Gastrocnemius medialis (tissue), 4 donors: ENCODE results near the gene EEIG1. TPM values are rescaled to one million over a fixed set of nuclear protein-coding genes. Genes with fewer than 3 reads are reported as not detected.

Source experiments
- ATAC-seq, 2 donors: fragments of 150-250 bp; one replicate each; pipeline ENCODE4 v1.9.1; 2016
- DNase-seq, 2 donors: peaks; one replicate each; pipeline ENCODE4 v3.0.0-alpha.2; 2019
- H3K27ac ChIP-seq, 4 donors: fragments of 200-600 bp; sonication (generic); 1 replicate in 1 of 4; 2 replicates in 3 of 4; pipeline ENCODE4 v1.5.1; 2016 to 2018; ENCODE audit warnings: mild to moderate bottlenecking in 2 of 4, moderate library complexity in 1 of 4
- H3K27me3 ChIP-seq, 3 donors: fragments of 200-600 bp; sonication (generic) in 2 of 3; 1 replicate in 1 of 3; 2 replicates in 2 of 3; pipeline versions ENCODE4 v1.5.1 to v1.6.0; 2016 to 2019; ENCODE audit warnings: mild to moderate bottlenecking in 1 of 3, moderate library complexity in 1 of 3
- H3K36me3 ChIP-seq, 2 donors: fragments of 200-600 bp; sonication (generic) in 1 of 2; one replicate each; pipeline ENCODE4 v1.5.1; 2017 to 2018
- H3K4me1 ChIP-seq, 2 donors: fragments of 200-600 bp; sonication (generic) in 1 of 2; one replicate each; pipeline ENCODE4 v1.5.1; 2016 to 2017; ENCODE audit warnings: mild to moderate bottlenecking in 2 of 2
- H3K4me3 ChIP-seq, 4 donors: fragments of 200-600 bp; sonication (generic) in 3 of 4; 1 replicate in 1 of 4; 2 replicates in 3 of 4; pipeline ENCODE4 v1.5.1; 2016 to 2019; ENCODE audit warnings: mild to moderate bottlenecking in 2 of 4
- H3K9me3 ChIP-seq, 3 donors: fragments of 200-600 bp; sonication (generic) in 2 of 3; 1 replicate in 1 of 3; 2 replicates in 2 of 3; pipeline ENCODE4 v1.5.1; 2016 to 2019
- POLR2A ChIP-seq, 2 donors: fragments of 450-650 bp; IDR thresholded peaks; one replicate each; pipeline ENCODE4 v1.6.1; 2017; ENCODE audit warnings: antibody characterized with exemption in 2 of 2, mild to moderate bottlenecking in 2 of 2, moderate library complexity in 2 of 2
- in situ Hi-C, 4 donors: fragments of 200-750 bp; cut with MboI; loops; one replicate each; pipeline versions ENCODE4 v1.15.0 to v1.8.0; 2017; ENCODE audit warnings: low sequenced_read_pairs in 4 of 4
- intact Hi-C: fragments of 100-400 bp; cut with DNase I; formaldehyde crosslinking; loops from one replicate; pipeline ENCODE4 v1.15.1; 2023; ENCODE audit warnings: low total_unique reads
- total RNA-seq, 4 donors: library from RNA; depleted of rRNA; stranded (reverse); fragments of >200 nt; gene quantifications; one replicate each; pipeline versions ENCODE4 v1.1.0 to v1.2.3, GENCODE V29; 2016
- TF ChIP-seq, protein P1 (sequence below), 5 experiments: fragments of 450-650 bp in 3 of 5; fragments of 200-600 bp in 2 of 5; sonication (generic) in 2 of 5; IDR thresholded peaks in 4 of 5; conservative IDR thresholded peaks in 1 of 5; 1 replicate in 4 of 5; 2 replicates in 1 of 5; pipeline ENCODE4 v1.5.1; 2016 to 2019; ENCODE audit warnings: antibody characterized with exemption in 5 of 5, mild to moderate bottlenecking in 3 of 5, moderate library complexity in 3 of 5

The EEIG1 gene
- total RNA-seq, 4 donors from 2014 or later, result 1.8 to 4.5 (median 2.8) TPM

DNA sequence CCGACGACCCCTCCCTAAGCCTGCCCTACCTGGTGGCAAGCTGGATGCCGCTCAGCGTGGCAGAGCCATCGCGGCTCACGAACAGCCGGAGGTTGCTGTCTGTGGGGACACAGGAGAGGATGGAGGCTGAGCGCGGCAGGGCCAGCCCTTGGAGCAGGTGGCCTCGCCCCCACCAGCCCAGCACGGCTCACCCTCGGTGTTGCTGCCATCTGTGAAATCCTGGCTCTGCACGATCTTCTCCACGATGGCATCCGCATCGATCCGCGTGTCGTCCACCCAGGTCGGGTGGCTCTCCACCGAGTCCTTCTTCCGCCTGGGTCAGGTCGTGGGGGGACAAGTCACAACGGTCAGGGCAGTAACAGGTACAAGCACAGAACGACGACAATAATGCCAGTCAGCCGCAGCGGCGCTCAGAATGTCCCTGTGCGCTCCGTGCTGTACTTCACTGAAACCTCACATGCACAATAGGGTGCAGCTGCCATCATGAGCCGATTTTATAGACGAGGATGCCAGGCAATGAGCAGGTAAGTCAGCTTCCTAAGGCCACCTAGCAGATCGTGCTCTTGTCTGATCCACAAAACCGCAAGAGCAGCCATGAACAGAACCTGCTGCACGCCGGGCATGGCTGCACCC lies 36.1 kb downstream of the EEIG1 start:
- Histone ChIP-seq H3K27ac (no peak overlapping the region), H3K9me3 (no peaks in the 10 kb centered on the region), H3K36me3 (peaks cover 0 to 7% of the 10 kb centered on the region in 2 donors), H3K4me1 (peaks cover 7 to 9% of the 10 kb centered on the region in 2 donors), H3K4me3 (no peak overlapping the region), H3K27me3 (no peaks in the 10 kb centered on the region)
- intact Hi-C loops (loop anchor here (5.0 kb wide), 1 partner anchor 173 kb away; no protein-coding TSS in a partner anchor), in situ Hi-C loops (loop anchor here in 2 of 4 donors (5.0 kb wide), 1 partner anchor 88 kb away; no protein-coding TSS in a partner anchor)
- DNase-seq (no peak), ATAC-seq (no peak)
- no peak for TF ChIP-seq POLR2A (IDR thresholded peaks at IDR 0.05)
- TF ChIP-seq, protein P1, sequence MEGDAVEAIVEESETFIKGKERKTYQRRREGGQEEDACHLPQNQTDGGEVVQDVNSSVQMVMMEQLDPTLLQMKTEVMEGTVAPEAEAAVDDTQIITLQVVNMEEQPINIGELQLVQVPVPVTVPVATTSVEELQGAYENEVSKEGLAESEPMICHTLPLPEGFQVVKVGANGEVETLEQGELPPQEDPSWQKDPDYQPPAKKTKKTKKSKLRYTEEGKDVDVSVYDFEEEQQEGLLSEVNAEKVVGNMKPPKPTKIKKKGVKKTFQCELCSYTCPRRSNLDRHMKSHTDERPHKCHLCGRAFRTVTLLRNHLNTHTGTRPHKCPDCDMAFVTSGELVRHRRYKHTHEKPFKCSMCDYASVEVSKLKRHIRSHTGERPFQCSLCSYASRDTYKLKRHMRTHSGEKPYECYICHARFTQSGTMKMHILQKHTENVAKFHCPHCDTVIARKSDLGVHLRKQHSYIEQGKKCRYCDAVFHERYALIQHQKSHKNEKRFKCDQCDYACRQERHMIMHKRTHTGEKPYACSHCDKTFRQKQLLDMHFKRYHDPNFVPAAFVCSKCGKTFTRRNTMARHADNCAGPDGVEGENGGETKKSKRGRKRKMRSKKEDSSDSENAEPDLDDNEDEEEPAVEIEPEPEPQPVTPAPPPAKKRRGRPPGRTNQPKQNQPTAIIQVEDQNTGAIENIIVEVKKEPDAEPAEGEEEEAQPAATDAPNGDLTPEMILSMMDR (IDR thresholded peaks at IDR 0.05 in 4 of 5, conservative IDR thresholded peaks at IDR 0.05 in 1 of 5), result no peak

DNA sequence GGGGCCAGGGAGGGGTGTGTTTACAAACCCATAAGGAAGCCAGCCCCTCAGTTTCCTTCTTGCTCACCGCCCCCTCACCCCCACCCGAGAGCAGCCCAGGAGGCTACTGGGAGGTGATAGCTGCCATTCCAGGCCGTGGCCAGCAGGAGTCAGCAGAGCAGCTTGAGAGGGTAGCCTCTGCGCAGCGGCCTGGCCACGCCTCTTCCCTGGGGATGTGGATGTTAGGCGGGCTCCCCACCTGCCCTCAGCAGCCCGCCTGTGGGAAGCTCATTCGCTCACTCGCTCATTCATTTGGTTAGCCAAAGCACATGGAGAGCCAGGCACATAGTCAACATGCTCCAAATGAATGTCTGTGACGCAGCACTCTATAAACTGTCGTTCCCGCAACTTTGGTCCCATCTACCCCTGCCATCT lies 37.1 kb downstream of the EEIG1 start:
- peak; percentile 53 to 74 for ATAC-seq
- in situ Hi-C loops, result loop anchor here in 1 of 4 donors (5.0 kb wide), 1 partner anchor 89 kb away; no protein-coding TSS in a partner anchor

DNA sequence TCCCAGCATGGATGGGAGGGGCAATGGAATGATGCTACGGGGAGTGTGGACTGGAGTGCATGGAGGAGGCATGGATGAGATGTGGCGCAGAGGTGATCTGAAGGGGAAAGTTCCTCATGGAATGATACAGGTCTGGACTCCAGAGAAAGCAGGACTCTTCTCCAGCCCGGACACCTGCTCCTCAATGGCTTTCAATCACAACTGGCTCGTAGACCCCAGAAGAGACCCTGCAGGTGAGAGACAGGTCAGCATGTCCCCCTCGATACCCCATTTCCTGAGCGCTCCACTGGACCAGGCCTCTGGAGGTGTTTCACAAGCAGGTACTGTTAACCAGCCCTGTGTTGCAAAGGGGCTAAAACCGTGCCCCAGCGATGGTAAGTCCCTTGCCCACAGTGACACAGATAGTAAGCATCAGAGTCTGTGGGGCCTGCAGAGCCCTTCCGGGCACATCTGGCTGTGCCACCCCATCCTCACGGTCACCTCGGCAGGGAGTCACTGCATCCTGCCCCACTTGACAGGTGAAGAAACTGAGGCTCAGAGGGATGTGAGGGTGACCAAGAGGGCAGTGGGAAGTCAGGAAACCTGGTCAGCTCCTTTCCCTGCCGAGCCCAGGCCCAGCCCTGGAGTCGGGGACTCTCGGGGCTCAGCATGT lies 37.7 kb downstream of the EEIG1 start:
- peaks cover 0 to 7% of the 10 kb centered on the region in 2 donors for H3K36me3 ChIP-seq
- no peak overlapping the region for H3K4me3 ChIP-seq
- DNase-seq, result no peak
- peaks cover 9 to 13% of the 10 kb centered on the region in 2 donors for H3K4me1 ChIP-seq
- no peak for TF ChIP-seq POLR2A (IDR thresholded peaks at IDR 0.05)
- TF ChIP-seq, protein P1 (IDR thresholded peaks at IDR 0.05 in 4 of 5, conservative IDR thresholded peaks at IDR 0.05 in 1 of 5), result peak in 1 of 5 experiments; percentile 20
- H3K9me3 ChIP-seq, result no peaks in the 10 kb centered on the region
- no peaks in the 10 kb centered on the region for H3K27me3 ChIP-seq
- ATAC-seq, result no peak
- in situ Hi-C loops (loop anchor here in 1 of 4 donors (5.0 kb wide), 1 partner anchor 89 kb away; no protein-coding TSS in a partner anchor), intact Hi-C loops (loop anchor here (1.0 to 5.0 kb wide), 2 partner anchors 92 to 174 kb away; no protein-coding TSS in a partner anchor)
- no peak overlapping the region for H3K27ac ChIP-seq

More for the DNA sequence above, 37.1 kb downstream of the EEIG1 start:
- no peaks in the 10 kb centered on the region for H3K27me3 ChIP-seq
- peaks cover 7 to 12% of the 10 kb centered on the region in 2 donors for H3K4me1 ChIP-seq
- H3K27ac ChIP-seq, result no peak overlapping the region
- DNase-seq, result peak; percentile 46 to 79
- TF ChIP-seq POLR2A (IDR thresholded peaks at IDR 0.05), result no peak
- TF ChIP-seq, protein P1 (IDR thresholded peaks at IDR 0.05 in 4 of 5, conservative IDR thresholded peaks at IDR 0.05 in 1 of 5), result peak; percentile 75 to 90 (median 84)
- peaks cover 0 to 7% of the 10 kb centered on the region in 2 donors for H3K36me3 ChIP-seq
- intact Hi-C loops, result loop anchor here (1.0 to 5.0 kb wide), 2 partner anchors 92 to 174 kb away; no protein-coding TSS in a partner anchor
- no peak overlapping the region for H3K4me3 ChIP-seq
- H3K9me3 ChIP-seq, result no peaks in the 10 kb centered on the region

DNA sequence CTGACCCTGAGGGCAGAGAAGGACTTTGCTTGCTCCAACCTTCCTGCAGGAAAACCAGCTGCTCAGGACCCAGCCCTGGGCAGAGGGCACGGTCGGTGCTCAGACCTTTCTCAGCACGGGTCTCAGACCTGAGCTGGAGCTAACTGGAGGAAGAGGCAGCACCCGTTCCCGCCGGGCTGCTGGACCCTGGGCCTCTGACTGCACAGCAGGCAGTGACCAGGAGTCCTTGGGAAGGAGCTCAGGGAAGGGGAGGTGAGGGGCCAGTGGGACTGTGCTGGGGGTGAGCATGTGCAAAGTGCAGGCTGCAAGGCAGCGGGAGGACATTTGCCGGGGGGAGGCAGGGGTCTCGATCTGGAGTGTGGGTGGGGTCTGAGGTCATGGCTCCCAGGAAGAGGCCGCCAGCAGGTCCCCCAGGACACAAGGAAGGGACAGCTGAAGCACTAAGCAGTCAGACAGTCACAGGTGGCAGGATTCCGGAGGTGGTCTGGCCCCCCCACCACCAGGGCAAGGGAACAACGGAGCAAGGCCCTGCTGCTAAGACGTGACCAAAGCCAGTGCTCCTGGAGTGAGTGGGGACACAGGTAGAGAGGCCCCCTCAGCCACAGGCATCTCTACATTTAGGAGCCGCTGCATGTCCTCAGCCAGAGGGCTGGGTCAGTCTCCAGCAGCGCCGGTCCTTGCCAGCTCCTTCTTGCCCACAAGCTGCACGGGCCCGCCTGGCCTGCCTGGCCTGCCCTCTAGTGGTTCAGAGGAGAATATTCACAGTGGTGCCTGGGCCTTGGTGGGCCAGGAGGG lies 38.4 kb downstream of the EEIG1 start:
- Histone ChIP-seq H3K4me3 (no peak overlapping the region), H3K36me3 (peaks cover 0 to 7% of the 10 kb centered on the region in 2 donors), H3K4me1 (peaks cover 16 to 17% of the 10 kb centered on the region in 2 donors), H3K27ac (no peak overlapping the region), H3K9me3 (no peaks in the 10 kb centered on the region), H3K27me3 (no peaks in the 10 kb centered on the region)
- in situ Hi-C loops (loop anchor here in 1 of 4 donors (5.0 kb wide), 1 partner anchor 90 kb away; no protein-coding TSS in a partner anchor), intact Hi-C loops (loop anchor here (1.0 to 5.0 kb wide), 2 partner anchors 93 to 175 kb away; no protein-coding TSS in a partner anchor)
- ATAC-seq (peak; percentile 58 to 66), DNase-seq (peak; percentile 54 to 81)
- no peak for TF ChIP-seq POLR2A (IDR thresholded peaks at IDR 0.05)
- TF ChIP-seq, protein P1 (IDR thresholded peaks at IDR 0.05 in 4 of 5, conservative IDR thresholded peaks at IDR 0.05 in 1 of 5), result peak; percentile 85 to 92 (median 89)
